CD4-positive, alpha-beta T cell (primary cell): ENCODE results near the gene OSCP1. TPM values are rescaled to one million over a fixed set of nuclear protein-coding genes. Genes with fewer than 3 reads are reported as not detected.

Experiments used
- ATAC-seq: fragments of 200-7000 bp; cut with Tn5 transposase; one replicate; pipeline ENCODE4 v1.10.0; 2022; ENCODE audit warnings: mild to moderate bottlenecking; ENCODE audit not compliant: poor library complexity
- CTCF ChIA-PET: fragments of 350-600 bp; sonication (Branson Sonifier 250); formaldehyde crosslinking; loops from one replicate; lab custom pipeline; 2021; ENCODE audit warnings: antibody characterized with exemption, inconsistent platforms; lab: Charles Lee
- POLR2A ChIA-PET: fragments of 350-600 bp; sonication (Branson Sonifier 250); formaldehyde crosslinking; loops from one replicate; lab custom pipeline; 2021; ENCODE audit warnings: antibody characterized with exemption, inconsistent platforms; lab: Charles Lee
- DNase-seq, 14 experiments: peaks; one replicate each; pipeline ENCODE4 v3.0.0-alpha.2; 2013 to 2020; ENCODE audit warnings: mixed read lengths in 2 of 14
- H3K27ac ChIP-seq, 2 donors: one replicate each; pipeline versions ENCODE4 v1.5.1 to v1.7.0; 2013; ENCODE audit warnings: low read length in 2 of 2, low read depth in 1 of 2, mild to moderate bottlenecking in 1 of 2
- H3K27me3 ChIP-seq, 2 experiments: 1 replicate in 1 of 2; 2 replicates in 1 of 2; pipeline versions ENCODE4 v1.6.1 to v1.7.0; 2013; ENCODE audit warnings: low read length in 2 of 2, control low read depth in 1 of 2, mild to moderate bottlenecking in 1 of 2, moderate library complexity in 1 of 2; ENCODE audit not compliant: insufficient read depth in 2 of 2, control insufficient read depth in 1 of 2
- H3K36me3 ChIP-seq: one replicate; pipeline ENCODE4 v1.6.1; 2013; ENCODE audit warnings: low read length, control low read depth; ENCODE audit not compliant: insufficient read depth
- H3K4me1 ChIP-seq: one replicate; pipeline ENCODE4 v1.6.1; 2013; ENCODE audit warnings: low read length, control low read depth; ENCODE audit not compliant: insufficient read depth
- H3K4me3 ChIP-seq: one replicate; pipeline ENCODE4 v1.5.1; 2013; ENCODE audit warnings: mild to moderate bottlenecking, low read length, moderate library complexity
- H3K9me3 ChIP-seq, 2 experiments: 1 replicate in 1 of 2; 2 replicates in 1 of 2; pipeline versions ENCODE4 v1.6.1 to v1.7.0; 2013; ENCODE audit warnings: low read length in 2 of 2, mild to moderate bottlenecking in 2 of 2, control low read depth in 1 of 2, moderate library complexity in 1 of 2; ENCODE audit not compliant: control insufficient read depth in 1 of 2, insufficient read depth in 1 of 2
- H3K27ac Mint-ChIP-seq: one replicate; pipeline ENCODE4 v1.8.0; 2020; ENCODE audit warnings: mixed read lengths
- H3K27me3 Mint-ChIP-seq: one replicate; pipeline ENCODE4 v1.8.0; 2021; ENCODE audit warnings: mixed read lengths
- H3K36me3 Mint-ChIP-seq: one replicate; pipeline ENCODE4 v1.8.0; 2021; ENCODE audit warnings: low read depth, mixed read lengths
- H3K4me1 Mint-ChIP-seq: one replicate; pipeline ENCODE4 v1.8.0; 2021; ENCODE audit warnings: low read depth, mixed read lengths
- H3K4me3 Mint-ChIP-seq: one replicate; pipeline ENCODE4 v1.8.0; 2020; ENCODE audit warnings: mild to moderate bottlenecking, mixed read lengths
- H3K9me3 Mint-ChIP-seq: one replicate; pipeline ENCODE4 v1.8.0; 2020; ENCODE audit warnings: mixed read lengths
- CTCF ChIP-seq: fragments of 200-600 bp; IDR thresholded peaks from one replicate; pipeline ENCODE4 v1.8.0; 2022; ENCODE audit warnings: antibody characterized with exemption, mild to moderate bottlenecking
- intact Hi-C, 2 experiments: fragments of 100-400 bp; cut with DNase I in 1 of 2; cut with micrococcal nuclease in 1 of 2; formaldehyde crosslinking; loops; one replicate each; pipeline versions ENCODE4 v1.15.1 to v1.9.0; 2023 to 2025; cut with DNase I, micrococcal nuclease
- total RNA-seq, 174 experiments: library from RNA in 2 of 174; stranded (reverse) in 2 of 174; gene quantifications; one replicate each; pipeline ENCODE4 v1.2.3 and lab custom pipeline; 2021 to 2026

The OSCP1 gene
- total RNA-seq, 2 experiments from 2014 or later: 0.82 to 2.4 TPM

- Mint-ChIP-seq H3K4me3 (peak overlapping the region; percentile 68), H3K27ac (peak overlapping the region; percentile 98), H3K36me3 (peaks cover 14% of the 10 kb centered on the region), H3K4me1 (peaks cover 84% of the 10 kb centered on the region), H3K27me3 (no peaks in the 10 kb centered on the region), H3K9me3 (no peaks in the 10 kb centered on the region)
- Histone ChIP-seq H3K27me3 (no peaks in the 10 kb centered on the region), H3K4me1 (peaks cover 86% of the 10 kb centered on the region), H3K27ac (no peak overlapping the region), H3K36me3 (peaks cover 14% of the 10 kb centered on the region), H3K4me3 (no peak overlapping the region), H3K9me3 (no peaks in the 10 kb centered on the region)
- no peak for DNase-seq
- intact Hi-C loops: loop anchor here in 1 of 2 experiments (5.0 kb wide), 2 partner anchors 38 to 73 kb away; partner anchors contain the start of gene SH3D21
- TF ChIP-seq CTCF: no peak
- no peak for ATAC-seq
- ChIA-PET CTCF (interaction anchor here (1.7 kb wide), 1 partner anchor 11 kb away, joined by 5 read pairs; no protein-coding TSS in a partner anchor), POLR2A (interaction anchor here (0.8 kb wide), 1 partner anchor 13 kb away, joined by 4 read pairs; no protein-coding TSS in a partner anchor)
These were observed 70.1 kb downstream of the OSCP1 start for GRCh38 chr1:36380143-36380619.

- Mint-ChIP-seq H3K27ac (peak overlapping the region; percentile 59), H3K27me3 (no peaks in the 10 kb centered on the region), H3K9me3 (no peaks in the 10 kb centered on the region), H3K4me1 (peaks cover 86% of the 10 kb centered on the region), H3K4me3 (no peak overlapping the region), H3K36me3 (peaks cover 14% of the 10 kb centered on the region)
- peaks cover 86% of the 10 kb centered on the region for H3K4me1 ChIP-seq
- ATAC-seq: peak; percentile 17
- no peak overlapping the region for H3K4me3 ChIP-seq
- no peaks in the 10 kb centered on the region for H3K27me3 ChIP-seq
- peak in 2 of 14 experiments; percentile 26 to 32 for DNase-seq
- peaks cover 18% of the 10 kb centered on the region for H3K36me3 ChIP-seq
- H3K9me3 ChIP-seq: no peaks in the 10 kb centered on the region
- peak overlapping the region; percentile 32 to 35 for H3K27ac ChIP-seq
- no peak for TF ChIP-seq CTCF
- CTCF ChIA-PET: interaction anchor here (1.5 to 1.7 kb wide), 2 partner anchors 9 to 35 kb away, joined by 5 to 8 read pairs; no protein-coding TSS in a partner anchor
- POLR2A ChIA-PET: interaction anchor here (0.7 to 1.6 kb wide), 3 partner anchors 11 to 42 kb away, joined by 4 to 8 read pairs (median 6); partner anchors contain the start of gene LSM10
- intact Hi-C loops: no loop called here
These were observed 72.3 kb downstream of the OSCP1 start for GRCh38 chr1:36377791-36378492.

- H3K27ac Mint-ChIP-seq: peak overlapping the region; percentile 27
- Histone ChIP-seq H3K27me3 (no peaks in the 10 kb centered on the region), H3K9me3 (no peaks in the 10 kb centered on the region), H3K36me3 (peaks cover 11% of the 10 kb centered on the region), H3K27ac (peak overlapping the region in 1 of 2 donors; percentile 80), H3K4me1 (peaks cover 85% of the 10 kb centered on the region), H3K4me3 (no peak overlapping the region)
- intact Hi-C loops: no loop called here
- no peak for TF ChIP-seq CTCF
- DNase-seq: no peak
- no peak for ATAC-seq
- H3K36me3 Mint-ChIP-seq: peaks cover 16% of the 10 kb centered on the region
- ChIA-PET CTCF (no interaction called here), POLR2A (no interaction called here)
- no peaks in the 10 kb centered on the region for H3K27me3 Mint-ChIP-seq
- peaks cover 73% of the 10 kb centered on the region for H3K4me1 Mint-ChIP-seq
- H3K4me3 Mint-ChIP-seq: peak overlapping the region; percentile 30
- H3K9me3 Mint-ChIP-seq: no peaks in the 10 kb centered on the region
These were observed 77.6 kb downstream of the OSCP1 start for GRCh38 chr1:36372617-36373016.
